A673 (cell line): ENCODE measurements around the gene LSM4. TPM values are rescaled to one million over a fixed set of nuclear protein-coding genes. Genes with fewer than 3 reads are reported as not detected.

Experiments
- BruUV-seq: library from RNA; stranded (reverse); fragments of 400-500 nt; replicated peaks from 2 replicates; lab custom pipeline; 2021; lab: Mats Ljungman, UMichigan
- CTCF ChIA-PET: fragments of 300-600 bp; sonication (Branson Sonifier 250); formaldehyde crosslinking; loops from one replicate; lab custom pipeline; 2022; ENCODE audit warnings: antibody characterized with exemption; lab: Charles Lee
- POLR2A ChIA-PET: fragments of 300-600 bp; sonication (Branson Sonifier 250); formaldehyde crosslinking; loops from one replicate; lab custom pipeline; 2022; ENCODE audit warnings: antibody characterized with exemption; ENCODE audit not compliant: low non-redundant PET; lab: Charles Lee
- DNase-seq: peaks from one replicate; pipeline ENCODE4 v3.0.0-alpha.2; 2015; ENCODE audit warnings: low spot score
- H3K27ac ChIP-seq: fragments of 200-600 bp; sonication (generic); 2 replicates; pipeline ENCODE4 v1.5.1; 2016; ENCODE audit warnings: mixed run types, low read depth, mild to moderate bottlenecking, mixed read lengths, antibody characterized with exemption, low read length; ENCODE audit not compliant: poor library complexity, severe bottlenecking
- H3K27me3 ChIP-seq: fragments of 200-600 bp; sonication (generic); replicated peaks from 2 replicates; pipeline ENCODE4 v1.6.1; 2017; ENCODE audit warnings: mixed run types, low read depth, mild to moderate bottlenecking, mixed read lengths, antibody characterized with exemption, low read length; ENCODE audit not compliant: insufficient read depth, poor library complexity
- H3K36me3 ChIP-seq: fragments of 200-600 bp; sonication (generic); 2 replicates; pipeline ENCODE4 v1.6.1; 2016; ENCODE audit warnings: mixed run types, mild to moderate bottlenecking, mixed read lengths, antibody characterized with exemption, low read length; ENCODE audit not compliant: insufficient read depth, poor library complexity, severe bottlenecking
- H3K4me1 ChIP-seq: fragments of 200-600 bp; sonication (generic); 2 replicates; pipeline ENCODE4 v1.6.1; 2017; ENCODE audit warnings: mixed run types, mild to moderate bottlenecking, mixed read lengths, antibody characterized with exemption, low read length; ENCODE audit not compliant: insufficient read depth, poor library complexity, severe bottlenecking
- H3K4me3 ChIP-seq: fragments of 200-600 bp; sonication (generic); 2 replicates; pipeline ENCODE4 v1.5.1; 2016; ENCODE audit warnings: low read depth, mixed run types, mild to moderate bottlenecking, mixed read lengths, low read length; ENCODE audit not compliant: poor library complexity, severe bottlenecking
- H3K9me3 ChIP-seq: fragments of 200-600 bp; sonication (generic); 2 replicates; pipeline ENCODE4 v1.6.1; 2016; ENCODE audit warnings: mixed run types, low read depth, mild to moderate bottlenecking, mixed read lengths, antibody characterized with exemption, low read length; ENCODE audit not compliant: poor library complexity, severe bottlenecking
- EZH2 ChIP-seq: fragments of 200-600 bp; sonication (generic); IDR thresholded peaks from 2 replicates; pipeline ENCODE4 v1.6.1; 2017; ENCODE audit warnings: borderline replicate concordance, low read depth, mild to moderate bottlenecking, mixed read lengths, antibody characterized with exemption, low read length; ENCODE audit not compliant: poor library complexity, severe bottlenecking
- intact Hi-C: fragments of 100-400 bp; cut with micrococcal nuclease; formaldehyde crosslinking; loops from one replicate; pipeline ENCODE4 v1.10.0; 2022; ENCODE audit not compliant: unreplicated experiment
- total RNA-seq: library from RNA; stranded (reverse); gene quantifications from 2 replicates; pipeline ENCODE4 v1.2.3, GENCODE V29; 2021
- TF ChIP-seq, protein P1 (sequence below): fragments of 300-800, 200-600 bp; sonication (generic); conservative IDR thresholded peaks from 2 replicates; pipeline ENCODE4 v1.5.1; 2017; ENCODE audit warnings: low read depth, mild to moderate bottlenecking, antibody characterized with exemption, low read length, moderate library complexity, mixed read lengths

LSM4 gene
- total RNA-seq, 1 experiment from 2014 or later, result 252 TPM

DNA sequence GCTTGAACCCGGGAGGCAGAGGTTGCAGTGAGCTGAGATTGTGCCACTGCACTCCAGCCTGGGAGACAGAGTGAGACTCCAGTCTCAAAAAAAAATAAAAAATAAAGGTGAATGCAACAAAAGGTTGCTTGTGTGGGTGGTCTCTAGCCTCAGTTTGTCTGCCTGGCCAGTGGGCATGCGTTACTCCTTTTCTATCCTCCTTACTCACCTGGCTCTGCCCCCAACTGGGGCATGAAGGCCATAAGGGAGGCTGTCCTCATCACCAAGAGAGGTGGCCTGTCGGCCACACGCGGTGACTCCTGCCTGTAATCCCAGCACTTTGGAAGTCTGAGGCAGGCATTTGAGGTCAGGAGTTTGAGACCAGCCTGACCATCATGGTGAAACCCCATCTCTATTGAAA is 39.5 kb downstream of the LSM4 start:
- POLR2A ChIA-PET, result no interaction called here
- Histone ChIP-seq H3K9me3 (no peaks in the 10 kb centered on the region), H3K36me3 (peaks cover 11% of the 10 kb centered on the region), H3K27me3 (no peaks in the 10 kb centered on the region), H3K4me3 (no peak overlapping the region), H3K4me1 (peaks cover 28% of the 10 kb centered on the region), H3K27ac (peak overlapping the region; percentile 100)
- intact Hi-C loops, result no loop called here
- TF ChIP-seq, protein P1, sequence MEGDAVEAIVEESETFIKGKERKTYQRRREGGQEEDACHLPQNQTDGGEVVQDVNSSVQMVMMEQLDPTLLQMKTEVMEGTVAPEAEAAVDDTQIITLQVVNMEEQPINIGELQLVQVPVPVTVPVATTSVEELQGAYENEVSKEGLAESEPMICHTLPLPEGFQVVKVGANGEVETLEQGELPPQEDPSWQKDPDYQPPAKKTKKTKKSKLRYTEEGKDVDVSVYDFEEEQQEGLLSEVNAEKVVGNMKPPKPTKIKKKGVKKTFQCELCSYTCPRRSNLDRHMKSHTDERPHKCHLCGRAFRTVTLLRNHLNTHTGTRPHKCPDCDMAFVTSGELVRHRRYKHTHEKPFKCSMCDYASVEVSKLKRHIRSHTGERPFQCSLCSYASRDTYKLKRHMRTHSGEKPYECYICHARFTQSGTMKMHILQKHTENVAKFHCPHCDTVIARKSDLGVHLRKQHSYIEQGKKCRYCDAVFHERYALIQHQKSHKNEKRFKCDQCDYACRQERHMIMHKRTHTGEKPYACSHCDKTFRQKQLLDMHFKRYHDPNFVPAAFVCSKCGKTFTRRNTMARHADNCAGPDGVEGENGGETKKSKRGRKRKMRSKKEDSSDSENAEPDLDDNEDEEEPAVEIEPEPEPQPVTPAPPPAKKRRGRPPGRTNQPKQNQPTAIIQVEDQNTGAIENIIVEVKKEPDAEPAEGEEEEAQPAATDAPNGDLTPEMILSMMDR, result no peak
- TF ChIP-seq EZH2, result no peak
- DNase-seq, result no peak
- no TSS peak for BruUV-seq
- CTCF ChIA-PET, result no interaction called here

DNA sequence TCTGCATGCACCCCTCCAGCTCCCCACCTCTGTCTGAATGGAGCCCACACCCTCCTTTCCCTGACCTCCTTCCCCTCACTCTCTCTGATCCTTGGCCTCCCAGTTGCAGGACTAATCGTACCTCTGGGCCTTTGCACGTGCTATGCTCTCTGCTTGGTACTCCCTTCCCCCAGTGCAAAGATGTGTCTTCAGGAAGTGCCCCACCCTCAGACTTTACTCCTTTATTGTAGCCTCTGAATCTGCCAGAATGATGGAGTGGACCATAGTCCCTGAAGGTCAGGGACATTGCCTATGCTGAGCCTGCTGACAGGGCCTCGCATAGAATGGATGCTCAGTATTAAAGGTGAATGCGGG is 40.1 kb downstream of the LSM4 start:
- no TSS peak for BruUV-seq
- Histone ChIP-seq H3K36me3 (peaks cover 16% of the 10 kb centered on the region), H3K27me3 (no peaks in the 10 kb centered on the region), H3K27ac (peak overlapping the region; percentile 100), H3K9me3 (no peaks in the 10 kb centered on the region), H3K4me1 (peaks cover 27% of the 10 kb centered on the region), H3K4me3 (peak overlapping the region; percentile 46)
- intact Hi-C loops, result no loop called here
- TF ChIP-seq, protein P1, result no peak
- no peak for TF ChIP-seq EZH2
- ChIA-PET CTCF (no interaction called here), POLR2A (no interaction called here)
- DNase-seq, result no peak

DNA sequence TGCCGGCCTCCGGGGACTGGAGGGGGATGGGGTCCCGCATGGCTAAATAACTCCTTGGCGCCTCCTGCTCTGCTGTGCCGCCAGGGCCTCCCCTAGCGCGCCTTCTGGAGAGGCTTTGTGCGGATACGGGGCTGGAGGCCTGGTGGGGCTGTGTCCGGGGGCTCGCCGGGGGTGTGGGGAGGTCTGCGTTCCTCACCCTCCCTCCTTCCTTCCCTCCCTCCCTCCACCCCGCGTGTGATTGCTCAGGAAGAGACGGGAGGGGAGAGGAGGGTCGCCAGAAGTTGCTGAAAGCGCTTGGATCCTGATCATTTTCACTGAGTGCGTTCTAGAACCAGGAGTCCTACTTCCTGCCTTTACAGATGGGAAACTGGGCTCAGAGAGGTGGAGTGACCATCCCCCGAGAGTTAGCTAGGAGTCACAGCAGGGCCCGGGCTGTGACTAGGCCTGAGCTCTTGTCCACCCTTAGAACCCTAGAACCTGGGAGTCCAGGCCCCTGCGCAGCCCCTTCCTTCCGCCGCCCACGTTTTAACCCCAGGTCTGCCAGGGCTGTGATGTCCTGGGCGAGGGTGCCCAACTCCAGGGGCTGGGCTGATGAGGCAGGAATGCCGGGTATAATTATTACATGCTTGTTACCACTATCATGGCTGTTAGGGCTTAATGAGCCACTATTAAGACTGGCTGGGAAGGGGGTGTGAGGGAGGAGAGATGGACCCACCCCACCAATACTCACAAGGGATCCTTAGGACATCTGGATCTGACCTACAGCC is 40.7 kb downstream of the LSM4 start:
- TF ChIP-seq, protein P1, result no peak
- TF ChIP-seq EZH2, result no peak
- intact Hi-C loops, result no loop called here

More for the DNA sequence above, 40.7 kb downstream of the LSM4 start:
- Histone ChIP-seq H3K36me3 (peaks cover 18% of the 10 kb centered on the region), H3K27me3 (no peaks in the 10 kb centered on the region), H3K27ac (peak overlapping the region; percentile 100), H3K4me3 (peak overlapping the region; percentile 46), H3K9me3 (no peaks in the 10 kb centered on the region), H3K4me1 (peaks cover 23% of the 10 kb centered on the region)
- CTCF ChIA-PET, result interaction anchor here (0.5 to 2.0 kb wide), 3 partner anchors 23 to 46 kb away, joined by 3 to 9 read pairs (median 5); no protein-coding TSS in a partner anchor
- BruUV-seq, result TSS peak; percentile 89
- no peak for DNase-seq
- POLR2A ChIA-PET, result interaction anchor here (0.6 to 3.1 kb wide), 14 partner anchors 10 to 490 kb away, joined by 3 to 88 read pairs (median 9); partner anchors contain the start of gene LSM4
